LoVo (cell line): ENCODE measurements around the gene HEATR5B.
"Not testable (repeated sequence)": the region's sequence is repeated elsewhere in the genome, so short reads cannot be mapped to it uniquely, and the experiment has no call there.

Experiments
- DNase-seq: peaks from one replicate; pipeline ENCODE4 v3.0.0-alpha.2; 2016; ENCODE audit warnings: low spot score

The HEATR5B gene

GRCh38 chr2:37061776-37062175 lies 22.4 kb downstream of the HEATR5B start:
- DNase-seq: no peak

DNA sequence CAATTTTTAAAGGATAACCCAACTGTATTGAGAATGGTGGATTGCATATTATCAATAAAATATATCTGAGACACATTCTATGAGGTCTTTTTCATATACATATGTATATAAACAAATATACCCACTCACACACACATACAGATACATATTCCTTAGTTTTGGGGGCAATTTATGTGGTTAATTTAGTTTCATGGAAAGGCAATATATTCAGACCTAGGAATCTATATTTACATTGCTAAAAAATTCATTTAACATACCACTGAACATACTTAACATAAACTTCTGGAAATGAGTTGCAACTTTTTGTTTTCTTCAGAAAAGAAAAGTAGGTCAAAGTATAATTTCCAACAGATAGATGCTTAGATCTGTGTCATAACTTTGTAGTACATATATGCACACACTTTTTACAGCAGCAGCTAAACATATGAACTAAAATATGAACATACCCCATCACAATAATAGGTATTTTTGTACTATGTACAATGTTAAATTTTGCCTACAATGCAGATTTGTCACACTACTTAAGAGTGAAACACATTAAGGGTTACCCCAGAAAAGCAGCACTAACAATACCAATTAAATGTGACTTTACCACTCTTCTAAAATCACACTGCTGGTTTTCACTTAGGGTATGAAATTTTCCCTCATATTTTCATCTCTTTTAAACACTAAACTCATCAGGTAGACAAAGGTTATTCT lies 23.0 kb downstream of the HEATR5B start:
- DNase-seq: no peak

- DNase-seq: no peak
Observed at GRCh38 chr2:37060446-37060845, 23.7 kb downstream of the HEATR5B start.

DNA sequence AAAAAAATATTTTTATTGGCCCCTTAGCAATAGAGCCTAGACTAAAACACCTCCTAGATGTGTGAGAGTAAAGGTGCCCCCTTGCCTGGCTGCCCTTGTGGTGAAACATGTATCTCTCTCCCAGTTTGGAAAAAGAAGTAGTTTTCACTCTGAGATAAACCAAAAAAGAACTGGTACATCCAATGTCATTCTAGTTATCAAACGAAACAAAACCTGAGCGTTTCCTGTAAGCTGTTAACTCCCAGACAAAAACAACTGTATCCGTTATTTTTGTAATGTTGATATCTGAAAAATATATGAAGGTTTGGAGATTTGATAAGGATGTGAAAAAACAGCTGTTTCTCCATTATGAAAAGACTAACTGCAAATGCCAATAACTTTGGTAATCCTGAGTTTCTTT lies 24.3 kb downstream of the HEATR5B start:
- no peak for DNase-seq

GRCh38 chr2:37052600-37053332 lies 31.4 kb downstream of the HEATR5B start:
- no peak for DNase-seq

DNA sequence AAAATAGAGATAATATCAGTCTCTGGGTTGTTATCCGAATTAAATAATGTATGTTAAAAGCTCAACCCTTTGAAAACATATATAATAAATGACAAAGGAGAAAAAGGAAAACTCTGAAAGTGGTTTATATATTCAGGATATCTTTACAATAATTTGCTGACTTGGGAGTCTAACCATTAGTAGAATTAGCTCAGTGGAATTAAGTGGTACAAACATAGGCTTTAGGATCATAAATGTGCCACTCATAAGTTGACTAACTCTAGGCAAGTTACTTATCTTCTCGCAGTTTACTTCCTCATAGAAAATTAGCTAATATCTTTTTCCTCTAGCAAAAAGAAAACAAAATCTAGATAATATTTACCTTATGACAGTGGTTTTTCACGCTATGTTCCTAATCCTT lies 44.6 kb downstream of the HEATR5B start:
- DNase-seq: no peak

DNA sequence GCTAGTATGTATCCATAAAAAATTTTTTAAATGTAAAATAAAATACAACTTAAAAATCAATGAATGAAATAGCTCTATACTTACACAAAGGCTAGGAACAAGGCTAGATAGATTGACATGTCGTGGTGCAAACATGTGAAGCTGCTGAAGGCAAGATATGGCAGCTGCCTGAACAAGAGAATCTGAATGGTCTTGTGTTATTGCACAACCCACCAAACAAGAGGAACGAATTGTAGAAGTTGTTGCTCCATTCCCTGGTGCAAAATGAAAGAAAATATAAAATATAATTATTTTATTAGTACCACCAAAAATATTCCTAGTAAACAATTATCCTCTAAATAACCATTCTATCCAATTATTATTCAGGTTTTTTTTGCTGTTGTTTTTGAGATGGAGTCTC lies 46.4 kb downstream of the HEATR5B start:
- DNase-seq: no peak

GRCh38 chr2:37029758-37030157 lies 54.4 kb downstream of the HEATR5B start:
- DNase-seq: no peak

DNA sequence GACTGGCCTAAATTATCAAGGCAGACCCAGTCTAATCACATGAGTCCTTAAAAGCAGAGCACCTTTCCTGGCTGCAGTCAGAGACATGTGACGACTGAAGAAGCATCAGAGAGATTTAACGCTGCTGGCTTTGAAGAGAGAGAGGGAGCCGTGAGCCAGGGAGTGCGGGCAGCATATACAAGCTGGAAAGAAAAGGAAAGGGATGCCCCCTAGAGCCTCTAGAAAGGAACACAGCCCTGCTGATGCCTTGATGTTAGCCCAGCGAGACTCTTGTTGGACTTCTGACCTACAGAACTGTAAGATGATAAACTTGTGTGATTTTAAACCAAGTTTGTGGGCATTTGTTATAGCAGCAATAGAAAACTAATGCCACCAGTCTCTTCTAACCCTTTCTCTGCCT lies 58.1 kb downstream of the HEATR5B start:
- DNase-seq: no peak

- DNase-seq: no peak
Observed at GRCh38 chr2:37020887-37021796, 63.0 kb downstream of the HEATR5B start.

DNA sequence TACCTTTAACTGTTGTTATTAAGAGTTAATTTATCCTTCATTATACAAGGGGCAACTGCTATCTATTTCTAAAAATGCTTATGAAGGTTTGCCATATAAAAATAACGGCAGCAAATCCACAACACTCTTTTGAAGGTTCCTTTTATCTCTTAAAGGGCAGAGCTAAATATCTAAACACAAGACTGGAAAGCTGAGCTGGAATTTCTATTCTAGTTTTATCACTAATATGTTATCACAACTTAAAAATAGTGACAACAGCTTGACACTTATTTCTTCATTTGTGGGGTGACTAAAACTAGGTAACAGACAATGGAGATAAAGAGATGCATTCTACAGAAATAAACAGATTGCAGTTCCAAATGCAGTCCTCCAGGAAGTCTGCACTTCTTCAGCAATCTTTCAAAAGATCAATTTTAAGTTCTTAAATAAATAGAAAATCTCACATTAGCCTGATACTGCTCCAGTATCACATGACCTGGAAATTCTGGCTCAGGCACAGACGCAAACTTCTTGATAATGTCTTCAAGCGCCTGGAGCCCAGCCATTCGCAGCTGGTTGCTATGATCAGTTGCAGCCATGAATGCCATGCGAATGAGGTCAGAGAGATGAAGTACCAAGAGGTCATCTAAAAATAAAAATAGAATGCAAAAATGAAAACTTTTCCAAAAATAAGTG lies 63.8 kb downstream of the HEATR5B start:
- DNase-seq: no peak

DNA sequence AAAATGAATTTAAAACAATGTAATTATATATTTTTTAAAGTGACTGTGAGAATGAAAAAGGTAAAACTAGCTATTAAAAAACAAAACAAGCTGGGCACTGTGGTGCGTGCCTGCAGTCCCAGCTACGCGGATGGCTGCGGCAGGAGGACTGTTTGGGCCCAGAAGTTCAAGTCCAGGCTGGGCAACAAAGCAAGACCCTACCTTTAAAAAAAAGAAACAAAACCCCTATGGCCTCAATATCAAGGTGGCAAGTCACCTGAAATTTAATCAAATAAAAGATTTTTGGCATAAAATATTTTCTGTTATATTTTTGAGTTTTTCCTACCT lies 70.9 kb downstream of the HEATR5B start:
- DNase-seq: no peak

GRCh38 chr2:37011130-37011529 lies 73.0 kb downstream of the HEATR5B start:
- no peak for DNase-seq

DNA sequence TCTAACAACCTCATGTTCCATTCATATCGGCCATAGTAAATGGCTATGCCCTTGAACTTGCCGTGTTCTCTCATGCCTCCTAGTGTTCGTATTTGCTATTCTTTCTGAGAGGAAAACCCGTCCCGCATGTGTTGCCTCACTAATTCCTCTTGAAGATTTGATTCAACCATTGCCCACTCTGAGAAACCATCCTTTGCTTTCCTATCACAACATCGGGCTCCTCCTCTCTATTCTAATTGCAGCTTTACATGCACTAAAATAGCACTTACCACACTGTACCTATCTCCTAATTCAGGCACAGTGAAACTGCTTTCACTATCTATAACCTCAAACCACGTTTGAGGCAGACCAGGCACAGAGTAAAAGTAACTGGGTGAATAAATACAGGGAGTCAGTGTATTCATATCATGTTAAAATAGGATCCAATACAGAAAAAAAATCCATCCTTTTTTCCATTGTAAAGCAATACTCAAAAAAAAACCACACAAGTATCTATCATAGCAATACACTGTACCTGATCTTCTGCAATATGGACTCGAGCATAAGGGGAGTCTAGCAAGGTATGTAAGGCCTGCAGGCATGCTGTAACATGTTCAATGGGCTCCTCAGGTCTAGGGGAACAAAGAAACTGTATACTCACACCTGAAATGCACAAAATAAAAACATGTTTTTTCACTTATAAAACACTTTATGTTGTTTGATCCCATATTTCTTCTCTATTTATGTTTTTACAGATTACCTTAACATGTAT lies 78.9 kb downstream of the HEATR5B start:
- no peak for DNase-seq

GRCh38 chr2:37000988-37001556 lies 83.1 kb downstream of the HEATR5B start:
- DNase-seq: no peak

DNA sequence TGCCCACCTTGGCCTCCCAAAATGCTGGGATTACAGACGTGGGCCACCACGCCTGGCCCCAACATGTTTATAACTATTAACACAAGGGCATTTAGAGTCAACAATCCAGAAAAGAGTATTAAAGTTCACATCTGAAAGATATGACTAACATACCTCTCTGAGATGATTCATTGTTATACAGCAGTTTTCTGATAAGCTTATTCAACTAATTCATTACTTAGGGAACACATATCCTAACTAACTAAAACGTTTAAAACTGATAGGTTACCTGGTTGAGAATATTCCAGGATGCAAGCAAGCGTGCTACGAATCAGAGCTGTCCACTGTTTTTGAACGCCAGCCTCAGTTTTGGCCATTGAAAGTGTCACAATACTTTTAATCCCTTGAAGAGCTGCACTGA lies 83.9 kb downstream of the HEATR5B start:
- DNase-seq: peak; percentile 42

DNA sequence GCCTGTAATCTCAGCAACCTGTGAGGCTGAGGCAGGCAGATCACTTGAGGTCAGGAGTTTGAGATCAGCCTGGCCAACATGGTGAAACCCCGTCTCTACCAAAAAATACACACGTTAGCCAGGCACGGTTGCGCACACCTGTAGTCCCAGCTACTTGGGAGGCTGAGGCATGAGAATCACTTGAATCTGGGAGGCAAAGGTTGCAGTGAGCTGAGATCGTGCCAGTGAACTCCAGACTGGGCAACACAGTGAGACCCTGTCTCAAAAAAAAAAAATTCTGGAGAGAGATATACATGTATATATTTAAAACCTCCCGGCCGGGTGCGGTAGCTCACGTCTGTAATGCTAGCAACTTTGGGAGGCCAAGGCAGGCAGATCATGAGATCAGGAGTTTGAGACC lies 84.8 kb downstream of the HEATR5B start:
- not testable (repeated sequence) for DNase-seq

GRCh38 chr2:36993841-36994620 lies 90.1 kb downstream of the HEATR5B start:
- no peak for DNase-seq

GRCh38 chr2:36988008-36988407 lies 96.2 kb downstream of the HEATR5B start:
- DNase-seq: no peak

GRCh38 chr2:36982467-36982866 lies 101.7 kb downstream of the HEATR5B start:
- no peak for DNase-seq
